ENCODE results near the gene PTPRA. TPM values are rescaled to one million over a fixed set of nuclear protein-coding genes. Genes with fewer than 3 reads are reported as not detected.

The PTPRA gene
- total and polyA plus RNA-seq, 11 donors, result 6.1 to 43.4 (median 24.9) TPM

DNA sequence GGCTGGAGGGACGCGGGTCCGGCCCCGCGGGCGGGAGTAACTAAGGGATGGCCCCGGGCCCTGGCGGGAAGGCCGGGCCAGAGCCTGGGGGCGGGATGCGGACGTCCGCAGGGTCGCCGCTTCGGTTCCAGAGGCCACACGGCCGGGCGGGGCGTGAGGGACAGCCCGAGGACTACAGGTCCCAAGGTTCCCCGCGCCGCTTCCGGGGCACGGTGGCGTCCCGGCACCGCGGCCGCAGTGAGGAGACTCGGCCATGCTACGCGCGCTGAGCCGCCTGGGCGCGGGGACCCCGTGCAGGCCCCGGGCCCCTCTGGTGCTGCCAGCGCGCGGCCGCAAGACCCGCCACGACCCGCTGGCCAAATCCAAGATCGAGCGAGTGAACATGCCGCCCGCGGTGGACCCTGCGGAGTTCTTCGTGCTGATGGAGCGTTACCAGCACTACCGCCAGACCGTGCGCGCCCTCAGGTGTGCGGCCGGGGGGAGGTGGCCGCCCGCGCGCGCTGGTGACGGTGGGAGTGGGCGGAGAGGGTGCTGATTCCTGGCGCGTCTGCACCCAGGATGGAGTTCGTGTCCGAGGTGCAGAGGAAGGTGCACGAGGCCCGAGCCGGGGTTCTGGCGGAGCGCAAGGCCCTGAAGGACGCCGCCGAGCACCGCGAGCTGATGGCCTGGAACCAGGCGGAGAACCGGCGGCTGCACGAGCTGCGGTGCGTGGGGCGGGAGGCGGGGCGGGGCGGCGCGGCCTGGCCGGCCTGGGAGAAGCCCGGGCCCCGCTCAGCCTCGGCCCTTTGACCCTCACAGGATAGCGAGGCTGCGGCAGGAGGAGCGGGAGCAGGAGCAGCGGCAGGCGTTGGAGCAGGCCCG lies 172.8 kb downstream of the PTPRA start, which contains the start of gene MRPS26:
Gene MRPS26, plus strand, starts transcription at position 237 of the 861 bp plus-strand sequence. Its CDS starts 17 bp downstream, at position 254.
- 0% methylated on average over 74 to 104 of the region's 104 CpGs for WGBS, 4 donors
- Histone ChIP-seq H3K36me3 (peaks cover 0 to 34% (median 25%) of the 10 kb centered on the region in 9 donors), H3K27ac (peak within 1 kb of the TSS; percentile 86 to 97 (median 92)), H3K9me3 (no peaks in the 10 kb centered on the region), H3K27me3 (no peaks in the 10 kb centered on the region), H3K4me3 (peak within 1 kb of the TSS; percentile 58 to 99 (median 88)), H3K4me1 (peaks cover 0 to 39% (median 26%) of the 10 kb centered on the region in 12 donors)
- intact Hi-C loops (cut with DNase I), result no loop called here
- DNase-seq, result peak; percentile 92 to 97 (median 93)
- TF ChIP-seq, protein P1, sequence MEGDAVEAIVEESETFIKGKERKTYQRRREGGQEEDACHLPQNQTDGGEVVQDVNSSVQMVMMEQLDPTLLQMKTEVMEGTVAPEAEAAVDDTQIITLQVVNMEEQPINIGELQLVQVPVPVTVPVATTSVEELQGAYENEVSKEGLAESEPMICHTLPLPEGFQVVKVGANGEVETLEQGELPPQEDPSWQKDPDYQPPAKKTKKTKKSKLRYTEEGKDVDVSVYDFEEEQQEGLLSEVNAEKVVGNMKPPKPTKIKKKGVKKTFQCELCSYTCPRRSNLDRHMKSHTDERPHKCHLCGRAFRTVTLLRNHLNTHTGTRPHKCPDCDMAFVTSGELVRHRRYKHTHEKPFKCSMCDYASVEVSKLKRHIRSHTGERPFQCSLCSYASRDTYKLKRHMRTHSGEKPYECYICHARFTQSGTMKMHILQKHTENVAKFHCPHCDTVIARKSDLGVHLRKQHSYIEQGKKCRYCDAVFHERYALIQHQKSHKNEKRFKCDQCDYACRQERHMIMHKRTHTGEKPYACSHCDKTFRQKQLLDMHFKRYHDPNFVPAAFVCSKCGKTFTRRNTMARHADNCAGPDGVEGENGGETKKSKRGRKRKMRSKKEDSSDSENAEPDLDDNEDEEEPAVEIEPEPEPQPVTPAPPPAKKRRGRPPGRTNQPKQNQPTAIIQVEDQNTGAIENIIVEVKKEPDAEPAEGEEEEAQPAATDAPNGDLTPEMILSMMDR (IDR thresholded peaks at IDR 0.05), result no peak
- peak in 1 of 2 donors; percentile 79 for TF ChIP-seq POLR2A (IDR thresholded peaks at IDR 0.05)
- ATAC-seq, result peak; percentile 86 to 96 (median 94)

DNA sequence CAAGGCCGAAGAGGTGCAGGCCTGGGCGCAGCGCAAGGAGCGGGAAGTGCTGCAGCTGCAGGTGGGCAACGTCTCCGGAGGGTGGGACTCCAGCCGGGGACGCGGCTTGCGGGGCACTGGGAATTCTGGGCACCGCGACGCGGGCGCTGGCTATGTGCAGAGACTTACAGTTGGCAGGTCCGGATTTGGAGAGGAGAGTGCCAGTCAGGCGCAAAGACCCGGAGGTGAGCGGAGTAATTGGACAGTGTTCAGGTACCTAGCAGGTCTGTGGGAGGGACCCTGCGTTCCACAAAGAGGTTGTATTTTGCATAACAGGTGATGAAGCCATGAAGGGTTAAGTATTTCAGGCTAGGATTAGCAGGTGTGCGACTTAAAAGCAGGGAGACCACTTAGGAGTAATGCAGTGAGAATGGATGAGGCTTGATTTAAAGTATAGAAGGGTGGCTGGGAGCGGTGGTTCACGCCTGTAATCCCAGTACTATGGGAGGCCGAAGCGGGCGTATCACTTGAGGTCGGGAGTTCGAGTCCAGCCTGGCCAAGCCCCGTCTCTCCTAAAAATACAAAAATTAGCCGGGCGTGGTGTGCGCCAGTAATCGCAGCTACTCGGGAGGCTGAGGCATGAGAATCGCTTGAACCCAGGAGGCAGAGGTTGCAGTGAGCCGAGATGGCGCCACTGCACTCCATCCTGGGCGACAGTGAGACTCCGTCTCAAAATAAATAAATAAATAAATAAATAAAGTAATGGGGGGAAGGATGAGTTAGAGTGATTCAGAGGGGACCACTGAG lies 173.6 kb downstream of the PTPRA start:
- Histone ChIP-seq H3K27ac (peak overlapping the region in 11 of 12 donors; percentile 86 to 97 (median 93)), H3K36me3 (peaks cover 0 to 34% (median 25%) of the 10 kb centered on the region in 9 donors), H3K4me3 (peak overlapping the region; percentile 58 to 99 (median 88)), H3K27me3 (no peaks in the 10 kb centered on the region), H3K4me1 (peaks cover 0 to 35% (median 23%) of the 10 kb centered on the region in 12 donors), H3K9me3 (no peaks in the 10 kb centered on the region)
- DNase-seq, result peak in 2 of 5 donors; percentile 50 to 55
- TF ChIP-seq, protein P1 (IDR thresholded peaks at IDR 0.05), result no peak
- TF ChIP-seq POLR2A (IDR thresholded peaks at IDR 0.05), result no peak
- WGBS, 4 donors, result 42 to 58% (median 45%) methylated on average over 29 to 39 of the region's 39 CpGs
- intact Hi-C loops (cut with DNase I), result no loop called here
- ATAC-seq, result no peak

DNA sequence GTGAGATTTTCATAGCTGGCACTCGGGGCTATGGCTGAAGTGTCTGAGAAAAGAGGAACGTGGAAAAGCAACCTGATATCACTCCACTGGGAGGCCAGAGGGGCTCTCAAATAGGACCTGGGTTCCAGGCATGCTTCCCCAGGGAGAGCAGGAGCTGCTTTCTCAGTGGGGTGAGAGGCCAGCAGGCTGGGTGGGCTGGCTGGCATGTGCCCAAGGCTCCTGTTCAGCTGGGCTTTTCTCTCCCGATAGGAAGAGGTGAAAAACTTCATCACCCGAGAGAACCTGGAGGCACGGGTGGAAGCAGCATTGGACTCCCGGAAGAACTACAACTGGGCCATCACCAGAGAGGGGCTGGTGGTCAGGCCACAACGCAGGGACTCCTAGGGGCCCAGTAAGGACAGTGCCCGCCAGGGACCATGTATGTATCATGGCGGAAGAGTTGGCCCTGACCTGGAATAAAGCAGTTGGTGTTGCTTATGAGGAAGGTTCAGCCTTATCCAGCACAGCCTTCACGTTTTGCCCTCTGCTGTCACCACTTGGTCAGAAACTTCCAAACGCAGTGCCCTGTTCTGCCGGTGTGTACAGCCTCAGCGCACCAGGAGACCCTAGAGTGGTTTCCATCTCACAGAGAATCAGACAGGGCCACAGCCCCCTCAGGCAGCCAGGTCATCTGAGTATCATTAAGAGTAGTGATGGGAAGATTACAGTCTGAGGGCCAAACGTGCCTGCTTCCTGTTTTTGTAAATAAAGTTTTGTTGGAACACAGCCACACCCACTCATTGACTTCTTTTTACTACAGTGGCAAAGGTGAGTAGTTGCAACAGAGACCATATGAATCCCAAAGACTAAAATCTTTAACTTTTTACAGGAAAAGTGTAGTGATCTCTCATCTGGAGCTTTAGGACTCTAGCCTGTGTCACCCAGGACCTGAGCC lies 174.5 kb downstream of the PTPRA start:
- Histone ChIP-seq H3K27ac (no peak overlapping the region), H3K27me3 (no peaks in the 10 kb centered on the region), H3K4me3 (peak overlapping the region in 3 of 12 donors; percentile 87 to 96 (median 93)), H3K9me3 (no peaks in the 10 kb centered on the region), H3K36me3 (peaks cover 0 to 34% (median 25%) of the 10 kb centered on the region in 9 donors), H3K4me1 (peaks cover 0 to 28% (median 19%) of the 10 kb centered on the region in 12 donors)
- intact Hi-C loops (cut with DNase I), result no loop called here
- no peak for TF ChIP-seq POLR2A (IDR thresholded peaks at IDR 0.05)
- TF ChIP-seq, protein P1 (IDR thresholded peaks at IDR 0.05), result no peak
- no peak for DNase-seq
- 82 to 85% (median 84%) methylated on average over 12 to 14 of the region's 14 CpGs for WGBS, 4 donors
- no peak for ATAC-seq

Measured in heart left ventricle (tissue), 16 donors.